GM19438 (cell line): ENCODE data around the gene ARL10.

Source experiments
- ATAC-seq: cut with Tn5 transposase; IDR thresholded peaks from one replicate; pipeline ENCODE4 v1.9.1; 2021; ENCODE audit warnings: low read depth; ENCODE audit not compliant: unreplicated experiment

ARL10 gene

GRCh38 chr5:176408590-176408989 lies 43.3 kb downstream of the ARL10 start:
- no peak for ATAC-seq

- ATAC-seq = no peak
Measured at GRCh38 chr5:176409765-176410164, 44.5 kb downstream of the ARL10 start.

- no peak for ATAC-seq
Measured at GRCh38 chr5:176410486-176411180, 45.3 kb downstream of the ARL10 start.

GRCh38 chr5:176412517-176413254 lies 47.4 kb downstream of the ARL10 start:
- no peak for ATAC-seq

GRCh38 chr5:176413255-176413565 lies 47.9 kb downstream of the ARL10 start:
- no peak for ATAC-seq

- no peak for ATAC-seq
Measured at GRCh38 chr5:176413709-176414191, 48.5 kb downstream of the ARL10 start.

- ATAC-seq = no peak
Measured at GRCh38 chr5:176414704-176415103, 49.4 kb downstream of the ARL10 start.

GRCh38 chr5:176415240-176415951 lies 50.1 kb downstream of the ARL10 start:
- ATAC-seq = no peak

GRCh38 chr5:176415952-176416924 lies 51.0 kb downstream of the ARL10 start, which contains the start of gene CLTB:
TSS of gene CLTB (minus strand) at chr5:176416539. CDS start at chr5:176416363, 176 bp downstream.
- ATAC-seq = peak; percentile 82

GRCh38 chr5:176416965-176417364 lies 51.7 kb downstream of the ARL10 start:
- no peak for ATAC-seq

- no peak for ATAC-seq
Measured at GRCh38 chr5:176418251-176418650, 53.0 kb downstream of the ARL10 start.

GRCh38 chr5:176420086-176420485 lies 54.8 kb downstream of the ARL10 start:
- no peak for ATAC-seq

- ATAC-seq = no peak
Measured at GRCh38 chr5:176420972-176421544, 55.8 kb downstream of the ARL10 start.

GRCh38 chr5:176424181-176424580 lies 58.9 kb downstream of the ARL10 start:
- ATAC-seq = no peak

- ATAC-seq = no peak
Measured at GRCh38 chr5:176425138-176425537, 59.9 kb downstream of the ARL10 start.

- ATAC-seq = no peak
Measured at GRCh38 chr5:176425791-176426190, 60.5 kb downstream of the ARL10 start.

- ATAC-seq = no peak
Measured at GRCh38 chr5:176426876-176427275, 61.6 kb downstream of the ARL10 start.

- ATAC-seq = no peak
Measured at GRCh38 chr5:176427971-176428370, 62.7 kb downstream of the ARL10 start.

GRCh38 chr5:176429972-176430371 lies 64.7 kb downstream of the ARL10 start:
- ATAC-seq = no peak
